GM23248 (cell line): ENCODE results near the gene NCOA3. TPM values are rescaled to one million over a fixed set of nuclear protein-coding genes. Genes with fewer than 3 reads are reported as not detected.

ENCODE experiments used
- DNase-seq: peaks from one replicate; pipeline ENCODE4 v3.0.0-alpha.2; 2015
- H2AFZ ChIP-seq: fragments of 200-600 bp; sonication (generic); 2 replicates; pipeline ENCODE4 v1.6.1; 2016; ENCODE audit warnings: antibody characterized with exemption
- H3F3A ChIP-seq: fragments of 200-600 bp; sonication (generic); 2 replicates; pipeline ENCODE4 v1.6.1; 2016; ENCODE audit warnings: mild to moderate bottlenecking, antibody characterized with exemption, mixed run types; ENCODE audit not compliant: insufficient read depth
- H3K27ac ChIP-seq: fragments of 200-600 bp; sonication (generic); 2 replicates; pipeline ENCODE4 v1.5.1; 2016; ENCODE audit warnings: mild to moderate bottlenecking
- H3K27me3 ChIP-seq: fragments of 200-600 bp; sonication (generic); replicated peaks from 2 replicates; pipeline ENCODE4 v1.6.1; 2016; ENCODE audit warnings: mild to moderate bottlenecking; ENCODE audit not compliant: insufficient read depth
- H3K36me3 ChIP-seq: fragments of 200-600 bp; sonication (generic); 2 replicates; pipeline ENCODE4 v1.6.1; 2016; ENCODE audit warnings: low read depth, mild to moderate bottlenecking
- H3K4me1 ChIP-seq: fragments of 200-600 bp; sonication (generic); 2 replicates; pipeline ENCODE4 v1.6.1; 2016; ENCODE audit warnings: mild to moderate bottlenecking; ENCODE audit not compliant: insufficient read depth
- H3K4me2 ChIP-seq: fragments of 200-600 bp; sonication (generic); one replicate; pipeline ENCODE4 v1.6.1; 2016; ENCODE audit warnings: mild to moderate bottlenecking; ENCODE audit not compliant: unreplicated experiment
- H3K4me3 ChIP-seq: fragments of 200-600 bp; sonication (generic); 2 replicates; pipeline ENCODE4 v1.5.1; 2016; ENCODE audit warnings: mild to moderate bottlenecking
- H3K79me2 ChIP-seq: fragments of 200-600 bp; sonication (generic); 2 replicates; pipeline ENCODE4 v1.6.1; 2016; ENCODE audit warnings: mild to moderate bottlenecking; ENCODE audit not compliant: insufficient read depth
- H3K9ac ChIP-seq: fragments of 200-600 bp; sonication (generic); 2 replicates; pipeline ENCODE4 v1.6.1; 2016; ENCODE audit warnings: mild to moderate bottlenecking
- H3K9me2 ChIP-seq: fragments of 200-600 bp; sonication (generic); 2 replicates; pipeline ENCODE4 v1.6.1; 2016; ENCODE audit warnings: mixed run types, mild to moderate bottlenecking, moderate library complexity; ENCODE audit not compliant: insufficient read depth
- H3K9me3 ChIP-seq: fragments of 200-600 bp; sonication (generic); one replicate; pipeline ENCODE4 v1.6.1; 2017; ENCODE audit warnings: low read depth
- H4K20me1 ChIP-seq: fragments of 200-600 bp; sonication (generic); 2 replicates; pipeline ENCODE4 v1.6.0; 2016; ENCODE audit not compliant: insufficient read depth
- EZH2 ChIP-seq: fragments of 200-600 bp; sonication (generic); IDR thresholded peaks from 2 replicates; pipeline ENCODE4 v1.6.1; 2018; ENCODE audit warnings: antibody characterized with exemption, mild to moderate bottlenecking; ENCODE audit not compliant: insufficient read depth, poor library complexity, severe bottlenecking
- EZH2phosphoT487 ChIP-seq: fragments of 200-600 bp; sonication (generic); IDR thresholded peaks from 2 replicates; pipeline ENCODE4 v1.6.1; 2018; ENCODE audit warnings: antibody characterized with exemption, moderate library complexity, mild to moderate bottlenecking, low read depth; ENCODE audit not compliant: insufficient read depth
- WGBS, 2 experiments: methylation state at CpG; one replicate each; pipeline ENCODE4 v1.1.6; 2015 to 2017; ENCODE audit warnings: low lambda C conversion rate in 2 of 2, low coverage in 1 of 2; ENCODE audit errors: missing lambda C conversion rate in 2 of 2; 5-methylcytosine and 5-hydroxymethylcytosine counted together
- in situ Hi-C: fragments of 300-500 bp; cut with MboI; formaldehyde crosslinking; loops from 2 replicates; pipeline ENCODE4 v1.15.0; 2020
- polyA plus RNA-seq: library from polyadenylated mRNA; unstranded; fragments of >200 nt; fragmentation: Nextera tagmentation; extraction: Ambion mirVana; gene quantifications from 2 replicates; pipeline ENCODE4 v1.2.1, GENCODE V29; 2016
- total RNA-seq: library from RNA; depleted of rRNA; stranded (reverse); fragments of >200 nt; shearing (Covaris generic); gene quantifications from 2 replicates; pipeline ENCODE4 v1.2.3, GENCODE V29; 2014

The NCOA3 gene
- total and polyA plus RNA-seq, 2 experiments from 2014 or later: 19.5 to 36.6 TPM

GRCh38 chr20:47581090-47581489 lies 79.4 kb downstream of the NCOA3 start:
- Histone ChIP-seq H3K36me3 (0 out of 2 replicates have a peak, but pooled peaks cover 2% of the 10 kb centered on the region), H2AFZ (no peak overlapping the region), H3K9me2 (no peaks in the 10 kb centered on the region), H3F3A (peaks cover 11% of the 10 kb centered on the region), H3K4me3 (no peak overlapping the region), H3K4me2 (no peak overlapping the region), H3K27me3 (no peaks in the 10 kb centered on the region), H4K20me1 (no peaks in the 10 kb centered on the region), H3K4me1 (peaks cover 16% of the 10 kb centered on the region), H3K9ac (no peak overlapping the region), H3K79me2 (peaks cover 98% of the 10 kb centered on the region), H3K9me3 (no peaks in the 10 kb centered on the region), H3K27ac (no peak overlapping the region)
- 94 to 98% methylated on average over 2 of the region's 2 CpGs for WGBS, 2 experiments
- in situ Hi-C loops: no loop called here
- no peak for DNase-seq
- TF ChIP-seq EZH2phosphoT487 (no peak), EZH2 (no peak)

DNA sequence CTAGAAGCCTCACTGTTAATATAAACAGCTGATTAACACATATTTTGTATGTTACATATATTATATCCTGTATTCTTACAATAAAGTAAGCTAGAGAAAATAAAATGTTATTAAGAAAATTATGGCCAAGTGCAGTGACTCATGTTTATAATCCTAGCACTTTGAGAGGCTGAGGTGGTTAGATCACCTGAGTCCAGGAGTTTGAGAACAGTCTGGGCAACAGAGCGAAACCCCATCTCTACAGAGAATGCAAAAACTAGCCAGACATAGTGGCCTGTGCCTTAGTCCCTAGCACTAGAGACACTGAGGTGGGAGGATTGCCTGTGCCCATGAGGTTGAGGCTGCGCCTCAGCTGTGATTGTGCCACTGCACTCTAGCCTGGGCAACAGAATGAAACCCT lies 81.9 kb downstream of the NCOA3 start:
- TF ChIP-seq EZH2phosphoT487 (no peak), EZH2 (no peak)
- WGBS, 2 experiments: 97 to 98% methylated on average over 2 of the region's 2 CpGs
- no peak overlapping the region for H3K9ac ChIP-seq

DNA sequence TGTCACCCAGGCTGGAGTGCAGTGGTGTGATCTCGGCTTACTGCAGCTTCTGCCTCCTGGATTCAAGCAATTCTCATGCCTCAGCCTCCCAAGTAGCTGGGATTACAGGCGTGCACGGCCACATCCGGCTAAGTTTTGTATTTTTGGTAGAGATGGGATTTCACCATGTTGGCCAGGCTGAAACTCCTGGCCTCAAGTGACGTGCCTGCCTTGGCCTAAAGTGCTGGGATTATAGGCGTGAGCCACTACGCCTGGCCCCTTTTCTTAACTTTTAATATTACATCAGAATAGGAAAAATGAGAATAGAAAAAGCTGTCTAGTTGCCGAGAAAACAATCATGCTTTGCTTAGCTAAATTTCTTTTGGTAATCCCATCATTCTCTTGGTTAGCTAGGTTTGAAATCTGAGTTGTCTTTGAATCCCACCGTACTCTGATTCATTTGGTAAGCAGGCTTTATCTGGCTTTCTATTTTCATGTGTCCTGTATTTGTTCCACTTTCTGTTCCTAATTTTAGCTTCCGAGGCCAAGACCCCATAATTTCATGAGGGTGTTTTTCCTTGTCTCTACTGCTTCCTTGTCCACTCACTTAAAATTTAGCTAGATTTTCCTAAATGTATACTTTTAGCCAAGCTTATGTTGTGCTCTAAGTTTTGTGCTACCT lies 83.5 kb downstream of the NCOA3 start:
- Histone ChIP-seq H3K4me3 (no peak overlapping the region), H3K4me2 (no peak overlapping the region), H3F3A (no peaks in the 10 kb centered on the region; the same call in 1 of the 2 replicates), H3K9ac (no peak overlapping the region), H2AFZ (no peak overlapping the region), H3K9me2 (no peaks in the 10 kb centered on the region), H3K9me3 (no peaks in the 10 kb centered on the region), H3K36me3 (0 out of 2 replicates have a peak, but pooled peaks cover 6% of the 10 kb centered on the region), H3K4me1 (no peaks in the 10 kb centered on the region), H3K27me3 (no peaks in the 10 kb centered on the region), H3K79me2 (peaks cover 95% of the 10 kb centered on the region), H3K27ac (no peak overlapping the region), H4K20me1 (no peaks in the 10 kb centered on the region)
- DNase-seq: no peak
- no peak for TF ChIP-seq EZH2phosphoT487
- TF ChIP-seq EZH2: no peak
- in situ Hi-C loops: no loop called here
- 97 to 99% methylated on average over 10 of the region's 10 CpGs for WGBS, 2 experiments

More for the DNA sequence above, 81.9 kb downstream of the NCOA3 start:
- DNase-seq: no peak
- H3K27ac ChIP-seq: no peak overlapping the region
- H3K4me3 ChIP-seq: no peak overlapping the region
- no peaks in the 10 kb centered on the region for H3K27me3 ChIP-seq
- no peaks in the 10 kb centered on the region for H4K20me1 ChIP-seq
- no peak overlapping the region for H3K4me2 ChIP-seq
- no peaks in the 10 kb centered on the region for H3K9me3 ChIP-seq
- 0 out of 2 replicates have a peak, but pooled peaks cover 6% of the 10 kb centered on the region for H3K36me3 ChIP-seq
- H3K9me2 ChIP-seq: no peaks in the 10 kb centered on the region
- H3K79me2 ChIP-seq: peaks cover 99% of the 10 kb centered on the region
- no peaks in the 10 kb centered on the region for H3K4me1 ChIP-seq
- in situ Hi-C loops: no loop called here
- H2AFZ ChIP-seq: no peak overlapping the region
- peaks cover under 1% of the 10 kb centered on the region; the same call in 1 of the 2 replicates for H3F3A ChIP-seq

- Histone ChIP-seq H3K9me2 (no peaks in the 10 kb centered on the region), H3K4me3 (no peak overlapping the region), H3K27ac (no peak overlapping the region), H4K20me1 (0 out of 2 replicates have a peak, but pooled peaks cover 5% of the 10 kb centered on the region), H3K9ac (no peak overlapping the region), H3K79me2 (peaks cover 95% of the 10 kb centered on the region), H3F3A (no peaks in the 10 kb centered on the region; the same call in 1 of the 2 replicates), H3K36me3 (0 out of 2 replicates have a peak, but pooled peaks cover 6% of the 10 kb centered on the region), H3K4me2 (no peak overlapping the region), H3K9me3 (no peaks in the 10 kb centered on the region), H3K4me1 (no peaks in the 10 kb centered on the region), H3K27me3 (no peaks in the 10 kb centered on the region), H2AFZ (no peak overlapping the region)
- in situ Hi-C loops: no loop called here
- 60 to 62% methylated on average over 6 of the region's 6 CpGs for WGBS, 2 experiments
- no peak for DNase-seq
- no peak for TF ChIP-seq EZH2phosphoT487
- TF ChIP-seq EZH2: no peak
Observed at GRCh38 chr20:47586649-47587294, 85.1 kb downstream of the NCOA3 start.
